GM13977 (cell line): Measurements from ENCODE around the gene PKLR.

Source experiments
- DNase-seq: peaks from one replicate; pipeline ENCODE4 v3.0.0; 2012; ENCODE audit warnings: low spot score
- CTCF ChIP-seq: IDR thresholded peaks from 2 replicates; pipeline ENCODE4 v1.5.1; 2012; ENCODE audit warnings: mild to moderate bottlenecking, control low read depth; ENCODE audit not compliant: insufficient read depth; ENCODE audit errors: extremely low read depth, missing control alignments
- in situ Hi-C: fragments of 300-500 bp; cut with MboI; formaldehyde crosslinking; loops from one replicate; pipeline ENCODE4 v1.12.0; 2022; ENCODE audit warnings: low sequenced_read_pairs, low pct_unique_long_range_greater_than_20kb, mixed read lengths, inconsistent platforms; ENCODE audit not compliant: unreplicated experiment

PKLR gene

GRCh38 chr1:155322953-155323728 lies 21.9 kb upstream of the PKLR start:
- peak; percentile 92 for DNase-seq
- in situ Hi-C loops: no loop called here
- peak; percentile 97 for TF ChIP-seq CTCF

- no peak for TF ChIP-seq CTCF
- in situ Hi-C loops: no loop called here
- DNase-seq: peak; percentile 69
Observed at GRCh38 chr1:155322571-155322952, 21.3 kb upstream of the PKLR start.

- in situ Hi-C loops: no loop called here
- no peak for DNase-seq
- no peak for TF ChIP-seq CTCF
Observed at GRCh38 chr1:155321639-155322503, 20.6 kb upstream of the PKLR start.

- in situ Hi-C loops: no loop called here
- no peak for TF ChIP-seq CTCF
- peak; percentile 84 for DNase-seq
Observed at GRCh38 chr1:155320661-155321617, 19.7 kb upstream of the PKLR start, which contains the start of gene RUSC1. Gene RUSC1 (plus strand): TSS chr1:155320894. CDS start chr1:155321774, 880 bp downstream.

GRCh38 chr1:155320252-155320651 lies 19.0 kb upstream of the PKLR start:
- no peak for DNase-seq
- in situ Hi-C loops: no loop called here
- no peak for TF ChIP-seq CTCF

GRCh38 chr1:155319536-155319935 lies 18.3 kb upstream of the PKLR start:
- TF ChIP-seq CTCF: no peak
- no peak for DNase-seq
- in situ Hi-C loops: no loop called here
